ENCODE results near the gene ANKRD6. TPM values are rescaled to one million over a fixed set of nuclear protein-coding genes. Genes with fewer than 3 reads are reported as not detected.
A peak's percentile ranks its signal among the peaks of the same experiment; 100 is the strongest.

Gene ANKRD6
- total and polyA plus RNA-seq, 2 donors (not counting 3 experiments of a cell fraction or from before 2014, with no cell fraction given), result 3.4 to 9.6 TPM

DNA sequence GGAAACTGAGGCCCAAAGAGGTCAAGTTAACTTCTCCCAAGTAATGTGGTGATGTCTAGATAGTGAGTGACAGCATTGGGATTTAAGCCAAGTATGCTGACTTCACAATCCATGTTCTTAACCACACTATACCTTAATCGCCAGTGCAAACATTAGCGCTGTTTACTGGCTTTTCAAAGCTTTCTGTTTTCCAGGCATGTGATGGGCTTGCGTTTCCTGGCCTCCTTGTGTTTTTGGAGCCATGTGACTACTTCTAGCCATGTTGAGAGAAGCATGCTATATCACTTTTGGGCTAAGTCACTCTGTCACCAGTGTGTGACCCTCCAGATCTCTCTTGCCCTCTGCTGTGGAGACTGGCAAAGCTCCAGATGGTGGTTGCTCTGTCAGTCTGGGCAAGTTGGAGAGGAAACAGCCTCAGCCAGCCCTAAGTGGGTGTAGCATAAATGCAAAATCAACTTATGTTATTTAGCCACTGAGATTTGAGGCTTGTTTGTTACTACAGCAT lies 76.9 kb downstream of the ANKRD6 start:
- BruUV-seq (replicated peaks), result no TSS peak
- Histone ChIP-seq H3K4me3 (replicated peaks in 1 of 3; ENCODE audit: insufficient read depth in 1 of 3, low read depth in 1 of 3, low read length in 3 of 3) (no peak overlapping the region), H3K27me3 (ENCODE audit: control insufficient read depth in 2 of 2, insufficient read depth in 2 of 2, low read length in 2 of 2) (no peaks in the 10 kb centered on the region), H3K9ac (replicated peaks; ENCODE audit: extremely low read depth, insufficient read depth, low read length) (no peak overlapping the region), H3K9me1 (replicated peaks; ENCODE audit: control insufficient read depth, extremely low read depth, insufficient read depth, low read length) (no peaks in the 10 kb centered on the region), H3K36me3 (ENCODE audit: control insufficient read depth in 2 of 2, extremely low read depth in 1 of 2, insufficient read depth in 2 of 2, low read length in 2 of 2) (no peaks in the 10 kb centered on the region), H3K4me2 (ENCODE audit: insufficient read depth, low read length) (no peak overlapping the region), H4K20me1 (replicated peaks; ENCODE audit: control insufficient read depth, extremely low read depth, insufficient read depth, low read length) (no peaks in the 10 kb centered on the region), H3K9me3 (replicated peaks; ENCODE audit: control insufficient read depth, insufficient read depth, low read length) (no peaks in the 10 kb centered on the region), H2AFZ (ENCODE audit: low read depth, low read length) (no peak overlapping the region), H3K4me1 (ENCODE audit: control insufficient read depth, extremely low read depth, insufficient read depth, low read length) (no peaks in the 10 kb centered on the region), H3K79me2 (ENCODE audit: control insufficient read depth, insufficient read depth, low read length) (no peaks in the 10 kb centered on the region), H3K27ac (ENCODE audit: insufficient read depth, low read depth, low read length) (no peak overlapping the region)
- ChIA-PET CTCF (no interaction called here), POLR2A (no interaction called here)
- FAIRE-seq (no peak), DNase-seq (ENCODE audit: low read depth, low spot score) (peak; percentile 4)
- TF ChIP-seq MAX (IDR thresholded peaks at IDR 0.05; ENCODE audit: insufficient read depth, insufficient read length), result no peak
- no peak for TF ChIP-seq GATA2 (IDR thresholded peaks at IDR 0.05; ENCODE audit: insufficient read depth, insufficient read length, low read depth, low read length)
- TF ChIP-seq POLR2A (IDR thresholded peaks at IDR 0.05; ENCODE audit: low read depth, low read length), result no peak
- TF ChIP-seq MYC (IDR thresholded peaks at IDR 0.05; ENCODE audit: low read depth, low read length), result no peak
- no peak for TF ChIP-seq FOS (IDR thresholded peaks at IDR 0.05; ENCODE audit: borderline replicate concordance, insufficient read depth, low read length)
- no peak for TF ChIP-seq EZH2 (IDR thresholded peaks at IDR 0.05; ENCODE audit: borderline replicate concordance, low read depth, low read length, severe bottlenecking)
- TF ChIP-seq POLR2AphosphoS5 (IDR thresholded peaks at IDR 0.05; ENCODE audit: insufficient read depth, low read depth, low read length), result no peak
- no peak for TF ChIP-seq JUN (IDR thresholded peaks at IDR 0.05; ENCODE audit: borderline replicate concordance, insufficient read depth, insufficient read length, low read depth)
- TF ChIP-seq, protein P1, sequence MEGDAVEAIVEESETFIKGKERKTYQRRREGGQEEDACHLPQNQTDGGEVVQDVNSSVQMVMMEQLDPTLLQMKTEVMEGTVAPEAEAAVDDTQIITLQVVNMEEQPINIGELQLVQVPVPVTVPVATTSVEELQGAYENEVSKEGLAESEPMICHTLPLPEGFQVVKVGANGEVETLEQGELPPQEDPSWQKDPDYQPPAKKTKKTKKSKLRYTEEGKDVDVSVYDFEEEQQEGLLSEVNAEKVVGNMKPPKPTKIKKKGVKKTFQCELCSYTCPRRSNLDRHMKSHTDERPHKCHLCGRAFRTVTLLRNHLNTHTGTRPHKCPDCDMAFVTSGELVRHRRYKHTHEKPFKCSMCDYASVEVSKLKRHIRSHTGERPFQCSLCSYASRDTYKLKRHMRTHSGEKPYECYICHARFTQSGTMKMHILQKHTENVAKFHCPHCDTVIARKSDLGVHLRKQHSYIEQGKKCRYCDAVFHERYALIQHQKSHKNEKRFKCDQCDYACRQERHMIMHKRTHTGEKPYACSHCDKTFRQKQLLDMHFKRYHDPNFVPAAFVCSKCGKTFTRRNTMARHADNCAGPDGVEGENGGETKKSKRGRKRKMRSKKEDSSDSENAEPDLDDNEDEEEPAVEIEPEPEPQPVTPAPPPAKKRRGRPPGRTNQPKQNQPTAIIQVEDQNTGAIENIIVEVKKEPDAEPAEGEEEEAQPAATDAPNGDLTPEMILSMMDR (IDR thresholded peaks at IDR 0.05; ENCODE audit: extremely low read depth in 1 of 2, insufficient read depth in 1 of 2, low read depth in 1 of 2, low read length in 2 of 2), result no peak
- dilution Hi-C loops (cut with MboI; ENCODE audit: extremely low pct_ligation_motif_present, low sequenced_read_pairs), result loop anchor here (5.0 kb wide), 1 partner anchor 52 kb away; no protein-coding TSS in a partner anchor
- intact Hi-C loops (cut with micrococcal nuclease), result no loop called here
